GM18873 (cell line): ENCODE data around the gene PXN.

Source experiments
- ATAC-seq: cut with Tn5 transposase; IDR thresholded peaks from one replicate; pipeline ENCODE4 v1.9.1; 2021; ENCODE audit warnings: mild to moderate bottlenecking, moderate library complexity, moderate number of reproducible peaks; ENCODE audit not compliant: unreplicated experiment, low FRiP score

The PXN gene

GRCh38 chr12:120265473-120266179, at the start of gene PXN:
TSS of gene PXN (minus strand) at chr12:120265730. CDS start at chr12:120265629, 101 bp downstream.
- peak; percentile 52 for ATAC-seq

- ATAC-seq = no peak
Measured at GRCh38 chr12:120314220-120314619, 48.7 kb upstream of the PXN start.

GRCh38 chr12:120301962-120302815, 36.7 kb upstream of the PXN start, which contains the start of gene SIRT4:
TSS of gene SIRT4 (plus strand) at chr12:120302321. CDS start at chr12:120303562, 1,241 bp downstream.
- peak; percentile 86 for ATAC-seq

- no peak for ATAC-seq
Measured at GRCh38 chr12:120292661-120293531, 27.4 kb upstream of the PXN start, which contains the start of gene RNU4-1. TSS of gene RNU4-1 (minus strand) at chr12:120293237.

- no peak for ATAC-seq
Measured at GRCh38 chr12:120292411-120292660, 26.8 kb upstream of the PXN start.

- no peak for ATAC-seq
Measured at GRCh38 chr12:120290609-120291305, 25.2 kb upstream of the PXN start.

- no peak for ATAC-seq
Measured at GRCh38 chr12:120287491-120287890, 22.0 kb upstream of the PXN start.

GRCh38 chr12:120286768-120287490, 21.4 kb upstream of the PXN start:
- ATAC-seq = no peak

GRCh38 chr12:120284381-120284780, 18.9 kb upstream of the PXN start:
- ATAC-seq = no peak

- ATAC-seq = no peak
Measured at GRCh38 chr12:120283318-120283717, 17.8 kb upstream of the PXN start.

- no peak for ATAC-seq
Measured at GRCh38 chr12:120278137-120279069, 12.9 kb upstream of the PXN start.

GRCh38 chr12:120276734-120277133, 11.2 kb upstream of the PXN start:
- ATAC-seq = no peak

GRCh38 chr12:120267736-120268135, 2.2 kb upstream of the PXN start:
- no peak for ATAC-seq

GRCh38 chr12:120266180-120266870, 795 bp upstream of the PXN start:
- no peak for ATAC-seq

- ATAC-seq = peak; percentile 4
Measured at GRCh38 chr12:120264904-120265472, 542 bp downstream of the PXN start.

- no peak for ATAC-seq
Measured at GRCh38 chr12:120264086-120264903, 1.2 kb downstream of the PXN start.

GRCh38 chr12:120263748-120264085, 1.8 kb downstream of the PXN start:
- no peak for ATAC-seq
